CD4-positive, alpha-beta T cell treated with Interleukin-21 for 1 hour (primary cell): Measurements from ENCODE around the gene ADARB1.

Experiments used
- DNase-seq: peaks from one replicate; pipeline ENCODE4 v3.0.0-alpha.2; 2020

The ADARB1 gene

DNA sequence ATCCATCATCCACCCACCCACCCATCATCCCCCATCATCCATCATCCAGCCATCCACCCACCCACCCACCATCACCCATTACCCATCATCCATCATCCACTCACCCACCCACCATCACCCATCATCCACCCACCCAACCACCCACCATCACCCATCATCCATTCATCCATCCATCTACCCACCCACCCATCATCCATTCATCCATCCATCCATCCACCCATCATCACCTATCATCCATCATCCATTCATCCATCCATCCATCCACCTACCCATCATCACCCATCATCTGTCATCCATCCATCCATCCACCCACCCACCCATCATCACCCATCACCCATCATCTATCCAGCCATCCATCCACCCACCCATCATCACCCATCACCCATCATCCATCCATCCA lies 81.5 kb downstream of the ADARB1 start:
- no peak for DNase-seq

DNA sequence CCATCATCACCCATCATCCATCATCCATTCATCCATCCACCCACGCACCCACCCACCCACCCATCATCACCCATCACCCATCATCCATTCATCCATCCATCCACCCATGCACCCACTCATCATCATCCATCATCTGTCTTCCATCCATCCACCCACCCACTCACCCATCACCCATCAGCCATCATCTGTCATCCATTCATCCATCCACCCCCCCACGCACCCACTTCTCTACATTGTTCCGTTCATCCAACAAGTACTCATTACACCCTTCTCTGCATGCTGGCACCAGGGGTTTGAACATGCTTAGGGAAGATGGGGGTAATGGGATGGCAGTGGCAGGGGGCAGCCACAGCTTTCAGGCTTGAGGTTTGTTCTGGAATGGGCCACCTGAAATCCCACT lies 82.1 kb downstream of the ADARB1 start:
- no peak for DNase-seq

DNA sequence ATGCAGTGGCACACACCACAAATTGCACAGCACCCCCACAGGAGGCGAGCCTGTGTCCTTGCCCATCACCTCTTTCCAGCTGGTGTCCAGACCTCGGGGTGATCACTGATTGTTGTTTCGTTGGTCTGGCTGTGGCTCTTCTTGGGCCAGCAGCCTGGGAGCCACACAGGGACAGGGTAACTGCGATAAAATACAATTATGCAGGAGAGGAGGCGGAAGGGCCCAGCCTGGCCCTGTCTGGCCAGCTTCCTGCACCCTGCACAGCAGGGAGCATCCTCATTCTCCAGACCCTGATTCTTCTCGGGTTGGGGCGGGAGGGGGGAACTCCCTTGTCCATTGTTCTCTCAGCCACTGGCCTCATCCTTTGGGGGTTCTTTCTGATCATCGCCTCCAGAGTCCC lies 83.6 kb downstream of the ADARB1 start:
- no peak for DNase-seq

DNA sequence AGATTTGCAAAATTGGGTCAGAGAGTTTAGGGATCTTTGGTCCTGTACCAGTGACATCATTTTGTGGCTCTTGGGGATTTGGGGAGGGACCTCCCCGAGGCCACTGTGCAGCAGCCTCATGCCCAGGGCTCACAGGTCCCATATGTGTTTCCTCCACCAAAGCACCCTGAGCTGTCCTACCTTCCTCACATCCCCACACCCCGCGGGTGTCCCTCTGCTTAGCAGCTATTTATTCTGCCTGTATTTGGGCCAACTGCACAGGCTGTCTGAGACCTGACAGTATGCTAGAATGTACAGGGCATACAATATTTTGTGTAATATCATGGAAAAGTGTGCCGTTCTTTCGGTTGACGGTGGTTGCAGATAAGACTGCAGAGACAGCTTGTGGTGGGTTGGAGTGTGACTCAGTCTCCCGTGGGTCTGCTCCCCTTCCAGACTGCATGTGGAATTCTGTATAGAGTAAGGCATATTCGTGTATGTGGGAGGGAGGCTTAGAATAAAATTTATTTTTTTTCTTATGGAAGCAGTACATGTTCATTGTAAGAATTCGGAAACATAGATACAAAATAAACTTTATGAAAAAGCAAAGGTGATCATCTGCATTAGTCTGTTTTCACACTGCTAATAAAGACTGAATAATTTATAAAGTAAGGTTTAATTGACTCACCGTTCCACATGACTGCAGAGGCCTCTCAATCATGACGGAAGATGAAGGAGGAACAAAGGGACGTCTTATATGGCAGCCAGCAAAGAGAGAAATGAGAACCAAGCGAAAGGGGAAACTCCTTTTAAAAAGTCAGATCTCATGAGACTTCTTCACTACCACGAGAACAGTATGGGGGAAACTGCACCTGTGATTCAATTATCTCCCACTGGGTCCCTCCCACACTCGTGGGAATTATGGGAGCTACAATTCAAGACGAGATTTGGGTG lies 84.4 kb downstream of the ADARB1 start:
- no peak for DNase-seq

DNA sequence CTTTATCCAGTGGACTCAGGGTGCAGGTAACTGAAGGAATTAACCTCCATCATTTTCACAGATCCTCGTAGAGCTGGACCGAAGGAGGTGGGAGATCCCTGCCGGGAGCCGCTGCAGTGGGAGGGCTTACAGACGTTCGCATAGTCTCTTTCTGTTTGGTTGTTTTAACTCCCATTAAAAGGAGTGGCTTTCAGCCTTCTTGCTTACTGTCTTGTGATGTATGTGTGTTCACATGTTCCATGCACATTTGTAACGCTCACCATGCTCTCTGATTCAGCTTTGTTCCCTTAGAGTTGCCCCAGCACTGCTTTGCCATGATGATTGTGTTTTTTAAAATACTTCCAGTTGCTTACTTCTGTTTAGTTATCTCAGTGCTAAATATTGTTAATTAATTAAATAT lies 85.8 kb downstream of the ADARB1 start:
- DNase-seq, result no peak

DNA sequence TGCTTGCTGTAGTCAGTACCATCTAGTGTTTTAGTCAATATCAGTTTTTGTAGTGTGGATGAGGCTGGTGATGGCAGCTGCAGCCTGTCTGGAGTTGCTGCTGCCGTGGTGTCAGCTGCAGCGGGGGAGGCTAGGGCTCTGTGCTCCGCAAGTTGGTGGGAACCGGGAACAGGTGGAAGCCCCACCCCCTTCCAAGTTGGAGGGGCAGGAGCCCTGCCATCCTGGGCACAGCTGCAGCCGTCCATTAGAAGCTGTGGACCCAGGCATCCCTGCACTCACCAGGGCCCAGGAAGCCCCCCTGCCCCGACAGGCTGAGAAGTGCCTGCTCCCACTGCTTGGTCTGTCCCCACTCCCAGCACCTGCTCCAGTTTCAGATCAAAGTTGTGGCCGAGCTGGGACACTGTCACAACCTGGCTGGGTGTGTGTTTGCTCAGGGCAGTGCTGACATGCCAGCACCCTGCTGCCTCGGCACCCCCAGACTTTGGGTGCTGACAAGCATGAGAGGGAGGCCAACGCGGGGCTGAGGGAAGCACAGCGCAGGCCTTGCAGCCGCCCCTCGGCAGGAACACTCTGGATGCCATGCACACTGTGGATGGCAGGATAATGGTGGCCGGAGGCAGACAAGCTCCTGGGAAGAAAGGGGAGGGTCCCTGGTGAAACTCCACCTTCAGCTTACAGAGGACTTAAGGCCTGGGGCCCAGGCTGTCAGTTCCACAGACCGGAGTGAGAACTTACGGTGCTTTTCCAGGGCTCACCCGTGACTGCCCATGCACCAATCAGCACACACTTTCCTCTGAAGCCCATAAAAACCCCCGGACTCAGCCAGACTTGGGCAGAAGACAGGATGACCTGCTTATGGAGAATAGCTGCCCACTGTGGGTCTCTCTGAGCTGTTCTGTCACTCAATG lies 86.9 kb downstream of the ADARB1 start:
- no peak for DNase-seq

DNA sequence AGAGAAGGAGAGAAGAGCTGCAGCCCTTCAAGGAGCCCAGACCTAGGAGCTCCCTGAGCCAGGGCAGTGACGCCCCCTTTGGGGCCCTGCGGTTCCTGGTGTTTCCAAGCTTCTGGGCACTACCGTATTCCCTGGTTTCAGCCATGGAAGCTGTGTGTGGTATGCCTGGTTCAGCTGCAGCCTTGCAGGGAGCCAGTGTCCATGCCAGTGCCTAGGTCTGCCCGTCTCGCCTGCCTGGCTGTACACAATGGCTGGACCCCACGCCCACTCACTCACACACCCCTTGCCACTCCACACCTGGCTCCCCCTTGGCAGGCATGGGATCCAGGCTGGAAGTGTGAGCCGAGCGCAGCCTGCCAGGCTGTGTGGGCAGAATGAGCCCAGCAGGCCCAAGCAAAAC lies 87.7 kb downstream of the ADARB1 start:
- DNase-seq, result no peak

DNA sequence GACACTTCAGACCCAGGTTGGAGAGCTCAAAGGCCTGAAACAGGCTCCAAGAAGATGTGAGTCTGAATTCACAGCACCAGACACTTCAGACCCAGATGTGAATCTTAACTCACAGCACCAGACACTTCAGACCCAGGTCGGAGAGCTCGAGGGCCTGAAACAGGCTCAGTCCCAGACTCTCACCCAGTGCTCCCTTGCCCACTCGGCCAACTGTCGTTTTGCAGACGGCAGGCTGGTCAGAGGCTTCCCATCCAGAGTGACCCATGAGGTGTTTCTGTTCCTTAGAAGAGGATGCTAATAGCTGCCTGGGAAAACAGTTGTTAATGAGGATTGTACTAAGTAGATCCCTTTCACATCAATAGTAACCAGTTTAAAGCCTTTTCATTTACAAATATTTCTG lies 88.4 kb downstream of the ADARB1 start:
- no peak for DNase-seq

DNA sequence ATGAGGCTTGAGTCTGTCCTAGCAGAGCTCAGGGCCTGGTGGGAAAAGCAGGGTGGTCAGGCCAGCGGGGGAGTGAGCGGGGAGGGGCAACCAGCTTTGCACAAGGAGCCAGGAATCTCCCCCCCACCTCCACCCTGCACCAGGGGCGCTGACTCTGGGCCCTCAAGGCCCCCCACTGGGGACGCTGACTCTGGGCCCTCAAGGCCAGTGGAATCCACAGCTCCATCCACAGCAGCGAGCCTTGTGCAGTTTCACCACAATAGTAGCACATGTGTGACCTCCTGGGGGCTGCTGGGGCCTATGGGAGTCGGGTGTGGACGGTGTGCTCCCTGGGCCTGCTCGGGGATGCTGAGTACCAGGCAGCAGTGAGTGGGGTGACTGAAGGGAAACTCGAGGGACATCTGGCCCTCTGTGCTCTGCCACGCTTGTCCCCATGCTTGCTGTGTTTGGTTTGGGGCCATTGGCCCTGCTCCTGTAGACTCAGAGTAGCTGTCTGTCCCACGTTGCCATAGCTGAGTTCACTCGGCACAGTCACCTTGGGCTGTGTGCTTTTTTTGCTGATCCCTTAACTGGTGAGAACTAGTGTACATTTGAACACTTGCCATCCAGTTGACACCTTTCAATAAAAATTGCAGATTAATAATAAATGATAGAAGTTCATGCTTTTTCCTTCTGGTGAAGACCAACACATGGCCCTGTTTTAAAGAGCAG lies 89.2 kb downstream of the ADARB1 start:
- no peak for DNase-seq

DNA sequence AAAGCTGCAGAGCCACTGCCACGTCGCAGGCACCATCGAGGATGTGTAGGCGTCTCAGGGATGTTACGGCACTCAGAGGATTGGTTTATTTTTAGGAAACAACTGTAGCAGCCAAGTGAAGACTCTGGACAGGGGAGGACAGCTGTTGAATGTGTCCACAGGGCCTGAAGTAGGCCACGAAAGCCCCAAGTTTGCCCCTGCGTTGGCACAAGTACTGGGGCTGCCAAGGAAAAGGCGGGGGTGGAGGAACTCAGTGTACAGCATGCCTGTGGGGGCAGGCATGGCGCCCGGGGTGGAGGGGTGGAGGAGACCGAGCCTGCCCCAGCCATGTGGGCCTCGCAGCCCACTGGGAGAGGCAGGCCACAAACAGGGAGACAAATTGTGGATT lies 89.7 kb downstream of the ADARB1 start:
- no peak for DNase-seq

DNA sequence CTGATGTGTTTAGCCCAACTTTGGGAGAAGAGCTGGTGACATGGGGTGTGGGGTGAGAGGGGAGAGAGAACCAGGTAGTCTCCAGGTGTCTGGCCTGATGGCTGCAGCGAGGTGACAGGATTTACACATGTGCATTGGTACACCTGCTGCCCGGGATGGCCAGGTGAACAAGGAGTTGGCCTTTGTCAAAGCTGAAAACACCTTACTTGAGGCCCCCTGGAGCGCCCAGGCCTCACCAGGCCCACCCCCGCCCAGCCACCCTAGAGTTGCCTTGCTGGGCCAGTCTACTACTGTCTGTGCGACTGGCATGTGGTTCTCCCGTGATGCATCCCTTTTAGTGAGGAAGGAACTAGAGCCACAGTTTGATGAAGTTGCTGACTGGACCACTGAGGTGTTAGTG lies 90.5 kb downstream of the ADARB1 start:
- no peak for DNase-seq

DNA sequence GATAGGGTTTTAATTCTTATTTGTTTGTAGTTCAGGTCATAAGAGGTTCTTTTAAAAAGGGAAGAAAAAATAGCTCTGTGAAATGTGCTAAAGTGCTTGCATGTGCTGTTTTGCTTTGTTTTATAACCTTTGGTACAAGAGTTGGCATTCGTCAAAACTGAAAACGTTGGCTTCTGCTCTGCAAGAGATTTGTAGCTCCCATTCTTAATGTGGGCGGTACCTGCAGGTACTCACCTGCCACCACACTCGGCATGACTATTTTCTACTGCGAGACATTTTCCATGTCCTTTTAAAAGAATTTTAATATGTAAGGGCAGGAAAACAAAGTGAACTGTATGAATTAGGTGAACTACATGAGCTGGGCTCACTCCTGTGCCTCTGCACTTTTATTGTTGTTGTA lies 92.6 kb downstream of the ADARB1 start:
- no peak for DNase-seq

DNA sequence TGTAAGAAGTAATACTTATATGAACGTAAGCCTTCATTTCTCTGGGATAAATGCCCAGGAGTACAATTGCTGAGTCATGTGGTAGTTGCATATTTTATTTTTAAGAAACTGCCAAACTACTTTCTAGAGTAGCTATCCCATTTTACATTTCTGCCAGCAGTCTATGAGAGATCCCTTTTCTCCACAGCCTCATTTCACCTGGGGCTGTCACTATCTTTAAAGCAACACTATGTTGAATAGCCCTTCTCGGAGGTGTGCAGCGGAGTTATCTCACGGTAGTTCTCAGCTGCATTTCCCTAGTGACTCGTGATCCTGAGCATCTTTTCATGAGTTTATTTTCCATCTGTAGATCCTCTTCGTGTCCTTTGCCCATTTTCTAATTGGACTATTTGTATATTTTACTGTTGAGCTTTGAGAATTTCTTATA lies 93.4 kb downstream of the ADARB1 start:
- no peak for DNase-seq

DNA sequence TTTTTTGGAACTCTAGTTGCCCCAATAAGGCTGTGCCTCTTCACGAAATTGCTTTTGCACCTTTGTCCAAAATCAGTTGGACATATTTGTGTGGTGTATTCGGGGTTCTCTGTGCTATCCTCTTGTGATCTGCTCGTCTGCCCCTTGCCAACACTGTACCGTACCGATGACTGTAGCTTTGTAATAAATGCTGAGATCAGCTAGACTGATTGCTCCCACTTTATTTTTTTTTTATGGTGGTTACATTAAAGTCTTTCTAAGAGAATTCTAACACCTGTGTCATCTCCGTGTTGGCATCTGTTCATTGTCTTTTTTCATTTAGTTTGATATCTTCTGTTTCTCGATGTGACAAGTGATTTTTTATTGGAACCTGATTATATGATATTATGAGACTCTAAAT lies 94.1 kb downstream of the ADARB1 start:
- DNase-seq, result no peak

DNA sequence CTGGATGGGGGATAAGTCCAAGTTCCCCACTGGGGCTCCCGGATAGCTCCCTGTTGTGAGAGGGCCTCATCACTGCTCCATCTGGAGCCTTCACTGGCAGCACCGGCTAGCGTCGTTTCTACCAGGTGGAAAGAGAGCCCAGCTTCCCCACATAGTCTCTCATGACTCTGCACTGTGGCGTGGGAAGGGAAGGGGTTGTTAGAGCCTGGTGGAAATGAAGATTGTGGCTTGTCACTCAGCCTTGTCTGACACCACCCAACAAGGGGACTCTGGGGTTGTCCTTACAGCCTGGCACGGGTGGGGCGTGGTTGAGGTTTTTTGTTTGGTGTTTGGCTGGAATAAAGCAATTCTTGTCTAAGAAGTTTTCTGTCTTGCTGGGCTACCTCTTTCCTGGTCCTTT lies 94.6 kb downstream of the ADARB1 start:
- no peak for DNase-seq

DNA sequence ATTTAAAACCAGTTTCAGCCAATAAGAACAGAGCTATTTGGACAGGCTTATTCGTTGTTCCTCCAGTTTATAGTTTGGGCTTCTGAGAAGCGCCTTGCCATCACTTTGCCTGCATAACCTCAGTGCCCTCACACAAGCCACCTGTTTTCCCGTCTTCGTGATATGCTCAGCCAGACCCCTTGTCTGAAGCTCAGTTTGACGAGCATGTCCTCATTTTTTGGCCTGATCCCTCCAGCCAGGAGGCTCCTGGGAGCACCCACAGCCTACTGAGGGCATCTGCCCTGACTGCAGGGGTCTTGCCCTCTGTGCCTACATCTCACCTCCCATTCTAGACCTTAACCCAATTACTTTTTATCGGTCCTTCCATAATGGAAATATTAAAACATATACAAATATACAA lies 95.3 kb downstream of the ADARB1 start:
- no peak for DNase-seq

DNA sequence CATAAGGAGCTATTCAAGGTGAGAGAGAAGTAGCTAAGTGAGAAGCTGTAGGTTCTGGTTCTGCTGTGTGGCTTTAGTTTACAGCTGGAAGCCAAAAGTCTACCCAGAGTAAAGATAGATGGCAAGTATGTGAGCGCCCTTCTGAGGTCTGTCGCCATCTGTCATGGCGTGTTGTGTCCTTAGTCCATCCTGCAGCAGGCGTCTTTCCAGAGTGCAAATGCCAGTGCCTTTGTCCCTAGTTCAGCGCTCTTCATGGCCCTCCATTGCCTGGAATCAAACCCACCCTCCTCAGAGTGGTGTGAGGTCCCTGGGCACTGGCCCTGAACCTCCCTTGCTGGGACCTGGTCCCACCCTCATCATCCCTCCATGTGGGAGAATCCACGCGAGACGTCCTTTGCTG lies 96.6 kb downstream of the ADARB1 start:
- no peak for DNase-seq

DNA sequence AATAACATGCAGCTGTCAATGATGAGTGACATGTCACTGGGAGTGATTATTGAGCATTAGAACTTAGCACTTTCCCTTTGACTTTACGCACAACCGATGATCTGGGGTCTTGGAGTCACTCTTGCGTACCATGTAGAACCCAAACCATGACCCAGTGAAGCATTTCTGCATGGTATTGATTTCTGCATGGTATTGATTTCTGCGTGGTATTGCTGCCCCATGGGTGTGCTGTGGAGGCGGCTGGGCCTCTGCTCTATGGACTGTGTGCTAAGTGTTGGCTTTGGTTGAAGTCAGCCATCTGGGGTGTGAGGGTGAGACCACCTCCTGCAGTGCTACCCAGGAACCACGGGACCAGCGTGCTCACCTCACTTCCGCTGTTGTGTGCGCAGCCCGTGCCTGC lies 98.0 kb downstream of the ADARB1 start:
- DNase-seq, result no peak

DNA sequence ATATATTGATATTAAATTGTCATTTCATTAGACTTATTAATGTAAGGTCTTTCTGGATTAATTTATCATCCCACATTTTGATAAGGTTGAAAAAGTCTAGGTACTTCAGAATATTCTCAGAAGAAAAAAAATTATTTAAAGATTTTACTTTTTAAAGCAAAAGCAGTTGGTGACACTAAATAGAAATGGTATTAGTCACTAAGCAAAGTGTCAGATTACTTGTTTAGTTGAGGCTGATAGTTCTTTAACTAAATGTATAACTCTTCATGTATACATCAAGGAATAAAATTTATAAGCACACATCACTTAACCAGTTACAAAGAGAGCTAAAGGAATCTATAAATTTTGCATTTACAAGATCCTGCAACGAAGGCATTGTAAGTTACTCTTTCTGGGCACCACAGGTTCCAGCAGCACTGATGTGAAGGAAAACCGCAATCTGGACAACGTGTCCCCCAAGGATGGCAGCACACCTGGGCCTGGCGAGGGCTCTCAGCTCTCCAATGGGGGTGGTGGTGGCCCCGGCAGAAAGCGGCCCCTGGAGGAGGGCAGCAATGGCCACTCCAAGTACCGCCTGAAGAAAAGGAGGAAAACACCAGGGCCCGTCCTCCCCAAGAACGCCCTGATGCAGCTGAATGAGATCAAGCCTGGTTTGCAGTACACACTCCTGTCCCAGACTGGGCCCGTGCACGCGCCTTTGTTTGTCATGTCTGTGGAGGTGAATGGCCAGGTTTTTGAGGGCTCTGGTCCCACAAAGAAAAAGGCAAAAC lies 101.1 kb downstream of the ADARB1 start:
- DNase-seq, result no peak

DNA sequence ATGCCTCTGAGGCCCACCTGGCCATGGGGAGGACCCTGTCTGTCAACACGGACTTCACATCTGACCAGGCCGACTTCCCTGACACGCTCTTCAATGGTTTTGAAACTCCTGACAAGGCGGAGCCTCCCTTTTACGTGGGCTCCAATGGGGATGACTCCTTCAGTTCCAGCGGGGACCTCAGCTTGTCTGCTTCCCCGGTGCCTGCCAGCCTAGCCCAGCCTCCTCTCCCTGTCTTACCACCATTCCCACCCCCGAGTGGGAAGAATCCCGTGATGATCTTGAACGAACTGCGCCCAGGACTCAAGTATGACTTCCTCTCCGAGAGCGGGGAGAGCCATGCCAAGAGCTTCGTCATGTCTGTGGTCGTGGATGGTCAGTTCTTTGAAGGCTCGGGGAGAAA lies 101.8 kb downstream of the ADARB1 start:
- DNase-seq, result no peak

DNA sequence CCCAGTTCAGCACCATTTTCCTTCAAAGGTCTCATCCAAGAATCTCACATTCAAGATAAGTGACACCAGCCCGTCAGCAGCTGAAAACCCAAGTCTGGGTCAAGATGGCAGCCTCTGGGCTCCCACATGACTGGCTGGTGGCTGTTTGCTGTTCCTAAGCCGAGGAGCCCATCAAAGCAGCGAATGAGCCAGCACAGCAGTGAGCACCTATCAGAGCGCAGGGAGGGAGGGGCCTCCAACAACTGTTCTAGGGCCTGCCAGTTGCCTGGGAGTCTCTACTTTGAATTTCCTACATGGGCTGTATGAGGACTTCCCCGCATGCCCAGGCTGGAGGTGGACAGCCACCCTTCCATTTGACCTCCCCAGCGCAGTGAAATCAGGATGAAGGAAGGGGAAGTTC lies 102.7 kb downstream of the ADARB1 start:
- DNase-seq, result no peak

DNA sequence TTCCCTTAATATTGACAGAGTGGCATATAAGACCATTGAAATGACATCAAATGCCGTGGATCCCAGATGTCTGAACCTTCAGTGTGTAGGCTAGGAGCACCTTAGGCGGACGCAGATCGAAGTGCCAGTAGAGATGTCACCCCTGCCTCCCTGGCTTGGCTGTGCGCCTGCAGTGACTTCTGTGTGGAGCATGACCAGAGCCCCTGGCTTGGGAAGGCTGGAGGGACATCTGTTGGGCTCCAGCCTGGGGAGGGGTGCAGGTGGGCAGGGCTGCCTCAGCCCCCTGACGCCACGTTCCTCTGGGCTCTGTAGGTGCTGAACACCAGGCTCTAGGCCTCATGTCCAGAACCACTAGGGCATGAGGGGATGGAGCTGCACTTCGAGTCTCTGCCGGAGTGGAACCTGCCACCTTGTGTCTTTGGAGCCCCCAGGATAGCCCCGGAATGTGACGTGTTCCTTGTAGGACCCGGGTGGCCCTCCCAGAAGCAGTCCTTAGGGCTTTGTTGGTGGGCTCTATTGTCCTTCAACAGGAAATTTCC lies 103.8 kb downstream of the ADARB1 start:
- DNase-seq, result no peak
